ENCODE measurements around the gene TMEM19.

- no peak for TF ChIP-seq CTCF (conservative IDR thresholded peaks at IDR 0.05 in 1 of 2, IDR thresholded peaks at IDR 0.05 in 1 of 2; ENCODE audit: extremely low read depth in 1 of 2, insufficient read depth in 1 of 2, low read depth in 1 of 2, low read length in 2 of 2)
- no peak for TF ChIP-seq EZH2 (IDR thresholded peaks at IDR 0.05; ENCODE audit: borderline replicate concordance, low read length)
These were observed 22.8 kb downstream of the TMEM19 start for GRCh38 chr12:71708658-71709057.
